Endodermal cell (in vitro differentiated cells): ENCODE results near the gene PARG. TPM values are rescaled to one million over a fixed set of nuclear protein-coding genes. Genes with fewer than 3 reads are reported as not detected.

Source experiments
- DNase-seq: peaks from one replicate; pipeline ENCODE4 v3.0.0-alpha.2; 2017
- H3K27ac ChIP-seq: 2 replicates; pipeline ENCODE4 v1.5.1; 2013; ENCODE audit warnings: mild to moderate bottlenecking, low read depth, low read length, moderate library complexity
- H3K27me3 ChIP-seq: 2 replicates; pipeline ENCODE4 v1.6.1; 2013; ENCODE audit warnings: mild to moderate bottlenecking, low read length, moderate library complexity; ENCODE audit not compliant: insufficient read depth, control insufficient read depth, poor library complexity, severe bottlenecking
- H3K36me3 ChIP-seq: 2 replicates; pipeline ENCODE4 v1.7.0; 2013; ENCODE audit warnings: mild to moderate bottlenecking, low read length, moderate library complexity; ENCODE audit not compliant: control insufficient read depth, insufficient read depth
- H3K4me1 ChIP-seq: one replicate; pipeline ENCODE4 v1.7.0; 2013; ENCODE audit warnings: low read length; ENCODE audit not compliant: control insufficient read depth, insufficient read depth
- H3K4me3 ChIP-seq: 2 replicates; pipeline ENCODE4 v1.5.1; 2013; ENCODE audit warnings: mild to moderate bottlenecking, low read length, moderate library complexity
- H3K9ac ChIP-seq: 2 replicates; pipeline ENCODE4 v1.6.1; 2013; ENCODE audit warnings: mild to moderate bottlenecking, low read length, moderate library complexity; ENCODE audit not compliant: poor library complexity, severe bottlenecking; ENCODE audit errors: extremely low read depth
- H3K9me3 ChIP-seq: 2 replicates; pipeline ENCODE4 v1.6.1; 2013; ENCODE audit warnings: mild to moderate bottlenecking, low read length, moderate library complexity; ENCODE audit not compliant: control insufficient read depth
- H3K27ac Mint-ChIP-seq: 2 replicates; pipeline ENCODE4 v1.8.0; 2020; ENCODE audit warnings: mixed read lengths
- H3K27me3 Mint-ChIP-seq: 2 replicates; pipeline ENCODE4 v1.8.0; 2021; ENCODE audit warnings: mild to moderate bottlenecking, mixed read lengths; ENCODE audit not compliant: insufficient read depth
- H3K36me3 Mint-ChIP-seq: 2 replicates; pipeline ENCODE4 v1.8.0; 2020; ENCODE audit warnings: low read depth, mixed read lengths
- H3K4me1 Mint-ChIP-seq: 2 replicates; pipeline ENCODE4 v1.8.0; 2020; ENCODE audit warnings: mixed read lengths
- H3K4me3 Mint-ChIP-seq: 2 replicates; pipeline ENCODE4 v1.8.0; 2020; ENCODE audit warnings: mild to moderate bottlenecking, moderate library complexity, mixed read lengths
- H3K9me3 Mint-ChIP-seq: 2 replicates; pipeline ENCODE4 v1.8.0; 2020; ENCODE audit warnings: mild to moderate bottlenecking, mixed read lengths
- WGBS, 2 experiments: methylation state at CpG; one replicate each; pipeline versions ENCODE4 v1.1.5 to v1.1.7; 2013; ENCODE audit warnings: missing lambda C conversion rate in 2 of 2, mixed read lengths in 1 of 2; ENCODE audit not compliant: insufficient coverage in 1 of 2, insufficient read length in 1 of 2; 5-methylcytosine and 5-hydroxymethylcytosine counted together
- total RNA-seq, 2 donors: library from RNA; stranded (reverse); fragmentation: NEBNext Ultra II Directional in 1 of 2; extraction: Animal tissue kit (Norgen Biotek cat#: 25700) in 1 of 2; gene quantifications; 2 replicates in 1 of 2; 3 replicates in 1 of 2; pipeline ENCODE4 v1.2.1, GENCODE V29; 2021
- TF ChIP-seq, protein P1 (sequence below): fragments of 200-600 bp; sonication (generic); conservative IDR thresholded peaks from 2 replicates; pipeline ENCODE4 v1.5.0; 2021; ENCODE audit warnings: antibody characterized with exemption, mild to moderate bottlenecking

PARG gene
- total RNA-seq, 2 donors from 2014 or later, result 66.3 to 67.4 TPM

DNA sequence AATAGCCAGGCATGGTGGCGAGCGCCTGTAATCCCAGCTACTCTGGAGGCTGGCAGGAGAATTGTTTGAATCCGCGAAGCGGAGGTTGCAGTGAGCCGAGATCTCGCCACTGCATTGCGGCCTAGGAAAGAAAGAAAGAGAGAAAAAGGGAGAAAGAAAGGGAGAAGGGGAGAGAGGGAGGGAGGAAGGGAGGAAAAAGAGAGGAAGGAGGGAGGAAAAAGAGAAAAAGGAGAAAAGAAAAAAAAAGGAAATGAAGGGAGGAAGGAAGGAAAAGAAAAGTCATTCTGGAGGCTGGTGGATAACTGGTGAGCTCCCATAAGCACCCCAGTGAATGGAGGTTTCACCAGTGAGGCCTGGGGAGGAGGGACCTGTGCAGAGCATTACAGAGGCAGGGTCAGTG is 172.1 kb downstream of the PARG start:
- no peak for DNase-seq
- TF ChIP-seq, protein P1, sequence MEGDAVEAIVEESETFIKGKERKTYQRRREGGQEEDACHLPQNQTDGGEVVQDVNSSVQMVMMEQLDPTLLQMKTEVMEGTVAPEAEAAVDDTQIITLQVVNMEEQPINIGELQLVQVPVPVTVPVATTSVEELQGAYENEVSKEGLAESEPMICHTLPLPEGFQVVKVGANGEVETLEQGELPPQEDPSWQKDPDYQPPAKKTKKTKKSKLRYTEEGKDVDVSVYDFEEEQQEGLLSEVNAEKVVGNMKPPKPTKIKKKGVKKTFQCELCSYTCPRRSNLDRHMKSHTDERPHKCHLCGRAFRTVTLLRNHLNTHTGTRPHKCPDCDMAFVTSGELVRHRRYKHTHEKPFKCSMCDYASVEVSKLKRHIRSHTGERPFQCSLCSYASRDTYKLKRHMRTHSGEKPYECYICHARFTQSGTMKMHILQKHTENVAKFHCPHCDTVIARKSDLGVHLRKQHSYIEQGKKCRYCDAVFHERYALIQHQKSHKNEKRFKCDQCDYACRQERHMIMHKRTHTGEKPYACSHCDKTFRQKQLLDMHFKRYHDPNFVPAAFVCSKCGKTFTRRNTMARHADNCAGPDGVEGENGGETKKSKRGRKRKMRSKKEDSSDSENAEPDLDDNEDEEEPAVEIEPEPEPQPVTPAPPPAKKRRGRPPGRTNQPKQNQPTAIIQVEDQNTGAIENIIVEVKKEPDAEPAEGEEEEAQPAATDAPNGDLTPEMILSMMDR, result no peak
- Histone ChIP-seq H3K36me3 (no peaks in the 10 kb centered on the region), H3K27ac (no peak overlapping the region), H3K4me1 (no peaks in the 10 kb centered on the region), H3K4me3 (no peak overlapping the region), H3K9me3 (peaks cover 6% of the 10 kb centered on the region), H3K27me3 (no peaks in the 10 kb centered on the region), H3K9ac (no peak overlapping the region)
- Mint-ChIP-seq H3K9me3 (peaks cover 3% of the 10 kb centered on the region), H3K27me3 (peaks cover 41% of the 10 kb centered on the region), H3K27ac (no peak overlapping the region), H3K4me1 (peaks cover 11% of the 10 kb centered on the region), H3K4me3 (no peak overlapping the region), H3K36me3 (no peaks in the 10 kb centered on the region)
- WGBS, 2 experiments, result 95 to 98% methylated on average over 6 to 8 of the region's 8 CpGs

- TF ChIP-seq, protein P1, result no peak
- no peak overlapping the region for H3K4me3 ChIP-seq
- 92 to 98% methylated on average over 21 to 45 of the region's 45 CpGs for WGBS, 2 experiments
- H3K4me3 Mint-ChIP-seq, result peak overlapping the region; percentile 27
- peaks cover 41% of the 10 kb centered on the region for H3K27me3 Mint-ChIP-seq
- no peak overlapping the region for H3K27ac Mint-ChIP-seq
- no peaks in the 10 kb centered on the region for H3K36me3 ChIP-seq
- H3K27me3 ChIP-seq, result no peaks in the 10 kb centered on the region
- DNase-seq, result no peak
- peaks cover 6% of the 10 kb centered on the region for H3K9me3 ChIP-seq
- peaks cover 3% of the 10 kb centered on the region for H3K9me3 Mint-ChIP-seq
- H3K4me1 Mint-ChIP-seq, result peaks cover 12% of the 10 kb centered on the region
- H3K9ac ChIP-seq, result no peak overlapping the region
- H3K4me1 ChIP-seq, result no peaks in the 10 kb centered on the region
- no peak overlapping the region for H3K27ac ChIP-seq
- no peaks in the 10 kb centered on the region for H3K36me3 Mint-ChIP-seq
Observed at GRCh38 chr10:49768731-49769130, 173.1 kb downstream of the PARG start.

DNA sequence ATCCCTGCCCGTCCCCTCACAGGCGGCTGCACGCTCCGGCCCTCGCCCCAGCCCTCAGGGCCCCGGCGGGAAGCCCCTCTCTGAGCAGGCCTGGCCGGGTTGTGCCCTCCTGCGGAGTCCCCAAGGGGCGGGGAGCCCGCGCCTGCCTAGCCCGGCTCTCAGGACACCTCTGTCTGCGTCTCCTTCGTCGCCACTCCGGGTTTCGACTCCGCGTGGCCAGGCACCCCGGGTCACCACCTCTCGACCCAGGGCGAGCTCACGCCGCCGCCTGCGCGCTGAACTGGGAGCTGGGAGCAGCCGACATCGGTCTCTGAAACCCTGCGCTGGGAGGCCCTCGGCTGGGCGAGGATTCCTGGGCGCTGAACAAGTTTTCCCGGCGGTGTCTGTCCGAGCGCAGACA is 173.5 kb downstream of the PARG start:
- peak; percentile 67 for DNase-seq
- Mint-ChIP-seq H3K36me3 (no peaks in the 10 kb centered on the region), H3K27me3 (peaks cover 41% of the 10 kb centered on the region), H3K4me1 (peaks cover 15% of the 10 kb centered on the region), H3K4me3 (peak overlapping the region; percentile 27), H3K27ac (no peak overlapping the region), H3K9me3 (peaks cover 3% of the 10 kb centered on the region)
- no peaks in the 10 kb centered on the region for H3K27me3 ChIP-seq
- no peak overlapping the region for H3K4me3 ChIP-seq
- no peaks in the 10 kb centered on the region for H3K4me1 ChIP-seq
- no peaks in the 10 kb centered on the region for H3K36me3 ChIP-seq
- H3K9me3 ChIP-seq, result peaks cover 6% of the 10 kb centered on the region
- no peak overlapping the region for H3K9ac ChIP-seq
- H3K27ac ChIP-seq, result no peak overlapping the region
- 88 to 91% methylated on average over 22 to 38 of the region's 38 CpGs for WGBS, 2 experiments
- TF ChIP-seq, protein P1, result no peak

Other genes with a start within 250 kb of the PARG start
- 10 to 100 TPM; 13.0 to 14.6 TPM for gene OGDHL, start 179.7 kb downstream of the PARG start, total RNA-seq
- 10 to 100 TPM; 18.0 to 22.3 TPM for gene TIMM23B, start within 50 bp of the PARG start, total RNA-seq
- 10 to 100 TPM; 15.9 to 18.0 TPM for gene AGAP6, start 46.4 kb upstream of the PARG start, total RNA-seq
- gene WASHC2A, start 125.9 kb upstream of the PARG start, total RNA-seq, result 10 to 100 TPM; 35.4 to 49.9 TPM